HUDEP-2 (cell line): ENCODE results near the gene RTN4R.
"Not testable (repeated sequence)": the region's sequence is repeated elsewhere in the genome, so short reads cannot be mapped to it uniquely, and the experiment has no call there.

Experiments
- DNase-seq, 76 experiments: peaks; one replicate each; lab custom pipeline; 2025; ENCODE audit not compliant: unreplicated experiment in 76 of 76; lab: John Stamatoyannopoulos, UW

RTN4R gene

GRCh38 chr22:20289182-20290044, 21.3 kb upstream of the RTN4R start:
- DNase-seq = not testable (repeated sequence)

GRCh38 chr22:20286784-20287423, 18.8 kb upstream of the RTN4R start:
- not testable (repeated sequence) for DNase-seq

GRCh38 chr22:20286312-20286660, 18.2 kb upstream of the RTN4R start:
- DNase-seq = not testable (repeated sequence)

GRCh38 chr22:20285473-20286311, 17.6 kb upstream of the RTN4R start:
- DNase-seq = peak in 54 of 76 experiments; percentile 3 to 73 (median 39)

- no peak for DNase-seq
These were observed 16.5 kb upstream of the RTN4R start for GRCh38 chr22:20284471-20285086.

- DNase-seq = peak in 1 of 76 experiments; percentile 7
These were observed 15.6 kb upstream of the RTN4R start for GRCh38 chr22:20283674-20284066.

- DNase-seq = no peak
These were observed 15.0 kb upstream of the RTN4R start for GRCh38 chr22:20282901-20283673.

GRCh38 chr22:20281891-20282290, 13.8 kb upstream of the RTN4R start:
- no peak for DNase-seq

GRCh38 chr22:20281473-20281872, 13.4 kb upstream of the RTN4R start:
- DNase-seq = not testable (repeated sequence)

- no peak for DNase-seq
These were observed 12.7 kb upstream of the RTN4R start for GRCh38 chr22:20280866-20281265.

GRCh38 chr22:20280163-20280562, 12.0 kb upstream of the RTN4R start:
- DNase-seq = not testable (repeated sequence)

GRCh38 chr22:20279662-20280134, 11.6 kb upstream of the RTN4R start:
- no peak for DNase-seq

- DNase-seq = not testable (repeated sequence)
These were observed 10.8 kb upstream of the RTN4R start for GRCh38 chr22:20278726-20279490.

- not testable (repeated sequence) for DNase-seq
These were observed 10.0 kb upstream of the RTN4R start for GRCh38 chr22:20277936-20278635.

GRCh38 chr22:20276468-20276867, 8.3 kb upstream of the RTN4R start:
- DNase-seq = no peak

GRCh38 chr22:20275836-20276235, 7.7 kb upstream of the RTN4R start:
- no peak for DNase-seq

- DNase-seq = not testable (repeated sequence)
These were observed 7.2 kb upstream of the RTN4R start for GRCh38 chr22:20275325-20275724.

GRCh38 chr22:20274374-20274773, 6.3 kb upstream of the RTN4R start:
- not testable (repeated sequence) for DNase-seq
